Placental epithelial cell (primary cell): ENCODE measurements around the gene NETO2. TPM values are rescaled to one million over a fixed set of nuclear protein-coding genes. Genes with fewer than 3 reads are reported as not detected.

Experiments used
- total RNA-seq: library from RNA; depleted of rRNA; stranded (reverse); fragments of >200 nt; gene quantifications from 2 replicates; pipeline ENCODE4 v1.2.3, GENCODE V29; 2012

Gene NETO2
- total RNA-seq, result 3.3 and 3.5 TPM in 2 replicates

GRCh38 chr16:47143677-47144558 is at the start of gene NETO2:
NETO2 (minus strand) TSS chr16:47143945; CDS start chr16:47143612, 333 bp downstream.

Other genes with a start within 250 kb of the NETO2 start
- 47.1 and 52.1 TPM in 2 replicates for gene DNAJA2, start 170.3 kb downstream of the NETO2 start, total RNA-seq